Measurements from ENCODE around the gene RALGPS1. TPM values are rescaled to one million over a fixed set of nuclear protein-coding genes. Genes with fewer than 3 reads are reported as not detected.
A peak's percentile ranks its signal among the peaks of the same experiment; 100 is the strongest.

The RALGPS1 gene
- total and polyA plus RNA-seq, 8 donors, result 4.7 to 150 (median 42.2) TPM

DNA sequence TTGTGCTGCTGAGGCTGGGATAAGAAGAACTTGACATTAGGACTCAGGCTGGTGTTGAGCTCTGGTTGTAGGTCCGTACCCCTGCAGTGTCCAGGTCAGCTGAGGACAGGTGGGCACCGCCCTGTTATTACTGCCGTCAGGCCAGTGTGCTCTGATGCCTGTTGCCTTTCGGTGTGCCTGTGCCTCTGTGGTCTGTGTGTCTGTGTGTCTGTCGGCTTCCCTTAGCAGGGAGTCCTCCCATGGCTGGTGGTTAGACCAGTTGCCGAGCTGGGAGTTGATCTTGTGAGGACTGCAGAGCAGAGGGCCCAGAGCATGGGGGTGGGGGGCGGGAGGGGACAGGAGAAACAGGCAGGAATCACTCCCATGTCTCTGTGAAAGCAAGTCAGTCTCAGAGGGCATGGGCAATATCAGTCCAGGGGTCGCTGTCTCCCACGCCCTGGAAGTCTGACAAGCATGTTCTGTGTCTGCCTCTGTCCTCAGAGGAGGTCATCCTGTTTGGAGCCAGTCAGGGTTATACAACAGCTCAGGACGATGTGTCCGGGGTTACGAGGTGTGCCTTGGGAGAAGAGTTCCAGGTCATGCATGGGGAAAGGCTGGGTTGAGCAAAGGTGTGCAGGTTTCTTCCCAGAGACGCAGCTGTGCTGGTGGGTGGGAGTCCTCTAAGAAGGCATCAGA lies 282.7 kb downstream of the RALGPS1 start:
- Histone ChIP-seq H3K4me3 (no peak overlapping the region), H3K4me1 (peaks cover 13 to 26% (median 18%) of the 10 kb centered on the region in 4 donors), H3K36me3 (peaks cover 0 to 28% (median 26%) of the 10 kb centered on the region in 4 donors), H3K9me3 (no peaks in the 10 kb centered on the region), H3K27me3 (no peaks in the 10 kb centered on the region), H3K27ac (peak overlapping the region in 4 of 5 donors; percentile 6 to 81 (median 60))
- TF ChIP-seq POLR2A (IDR thresholded peaks at IDR 0.05) (no peak), POLR2AphosphoS5 (IDR thresholded peaks at IDR 0.05) (no peak), EP300 (IDR thresholded peaks at IDR 0.05) (no peak)
- TF ChIP-seq, protein P1, sequence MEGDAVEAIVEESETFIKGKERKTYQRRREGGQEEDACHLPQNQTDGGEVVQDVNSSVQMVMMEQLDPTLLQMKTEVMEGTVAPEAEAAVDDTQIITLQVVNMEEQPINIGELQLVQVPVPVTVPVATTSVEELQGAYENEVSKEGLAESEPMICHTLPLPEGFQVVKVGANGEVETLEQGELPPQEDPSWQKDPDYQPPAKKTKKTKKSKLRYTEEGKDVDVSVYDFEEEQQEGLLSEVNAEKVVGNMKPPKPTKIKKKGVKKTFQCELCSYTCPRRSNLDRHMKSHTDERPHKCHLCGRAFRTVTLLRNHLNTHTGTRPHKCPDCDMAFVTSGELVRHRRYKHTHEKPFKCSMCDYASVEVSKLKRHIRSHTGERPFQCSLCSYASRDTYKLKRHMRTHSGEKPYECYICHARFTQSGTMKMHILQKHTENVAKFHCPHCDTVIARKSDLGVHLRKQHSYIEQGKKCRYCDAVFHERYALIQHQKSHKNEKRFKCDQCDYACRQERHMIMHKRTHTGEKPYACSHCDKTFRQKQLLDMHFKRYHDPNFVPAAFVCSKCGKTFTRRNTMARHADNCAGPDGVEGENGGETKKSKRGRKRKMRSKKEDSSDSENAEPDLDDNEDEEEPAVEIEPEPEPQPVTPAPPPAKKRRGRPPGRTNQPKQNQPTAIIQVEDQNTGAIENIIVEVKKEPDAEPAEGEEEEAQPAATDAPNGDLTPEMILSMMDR (IDR thresholded peaks at IDR 0.05), result no peak
- intact Hi-C loops (cut with DNase I; ENCODE audit: low total_unique reads), result loop anchor here (5.0 kb wide), 1 partner anchor 260 kb away; no protein-coding TSS in a partner anchor
- no peak for DNase-seq
- 81 to 86% (median 83%) methylated on average over 13 of the region's 13 CpGs for WGBS, 5 donors

DNA sequence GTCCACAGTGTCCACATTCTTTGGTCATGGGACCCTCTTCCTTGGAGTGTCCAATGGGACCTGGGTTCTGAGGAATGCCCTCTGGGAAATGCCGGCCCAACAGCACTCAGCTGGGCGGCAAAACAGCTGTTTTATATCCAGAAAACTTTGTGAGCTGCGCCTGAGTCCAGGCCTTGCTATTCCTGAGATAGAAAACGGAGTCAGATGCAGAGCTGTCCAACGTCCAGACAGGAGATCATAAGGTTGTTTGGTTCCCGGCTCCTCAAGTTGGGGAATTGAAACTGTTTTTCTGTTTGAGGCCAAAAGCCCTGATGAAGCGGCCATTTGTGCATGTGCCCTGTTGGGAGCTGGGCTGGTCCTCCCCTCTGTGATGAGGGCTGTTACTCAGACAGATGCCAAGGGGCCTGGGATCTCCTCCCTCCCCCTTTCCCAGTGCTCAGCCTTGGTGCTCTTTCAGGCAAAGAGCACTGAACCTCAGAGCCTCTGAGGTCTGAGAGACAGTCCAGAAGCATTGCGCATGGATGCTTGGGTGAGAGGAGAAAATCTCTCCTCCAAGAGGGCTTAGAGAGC lies 283.4 kb downstream of the RALGPS1 start:
- TF ChIP-seq POLR2AphosphoS5 (IDR thresholded peaks at IDR 0.05), result no peak
- no peak for TF ChIP-seq EP300 (IDR thresholded peaks at IDR 0.05)
- no peak for TF ChIP-seq POLR2A (IDR thresholded peaks at IDR 0.05)
- TF ChIP-seq, protein P1 (IDR thresholded peaks at IDR 0.05), result no peak
- no peaks in the 10 kb centered on the region for H3K27me3 ChIP-seq
- no peak overlapping the region for H3K4me3 ChIP-seq
- intact Hi-C loops (cut with DNase I; ENCODE audit: low total_unique reads), result loop anchor here (5.0 kb wide), 1 partner anchor 261 kb away; no protein-coding TSS in a partner anchor
- H3K9me3 ChIP-seq, result no peaks in the 10 kb centered on the region
- peak overlapping the region in 4 of 5 donors; percentile 6 to 81 (median 60) for H3K27ac ChIP-seq
- H3K36me3 ChIP-seq, result peaks cover 0 to 28% (median 26%) of the 10 kb centered on the region in 4 donors
- H3K4me1 ChIP-seq, result peaks cover 13 to 26% (median 18%) of the 10 kb centered on the region in 4 donors
- DNase-seq, result peak in 1 of 2 donors; percentile 63
- 65 to 81% (median 79%) methylated on average over 8 of the region's 8 CpGs for WGBS, 5 donors

DNA sequence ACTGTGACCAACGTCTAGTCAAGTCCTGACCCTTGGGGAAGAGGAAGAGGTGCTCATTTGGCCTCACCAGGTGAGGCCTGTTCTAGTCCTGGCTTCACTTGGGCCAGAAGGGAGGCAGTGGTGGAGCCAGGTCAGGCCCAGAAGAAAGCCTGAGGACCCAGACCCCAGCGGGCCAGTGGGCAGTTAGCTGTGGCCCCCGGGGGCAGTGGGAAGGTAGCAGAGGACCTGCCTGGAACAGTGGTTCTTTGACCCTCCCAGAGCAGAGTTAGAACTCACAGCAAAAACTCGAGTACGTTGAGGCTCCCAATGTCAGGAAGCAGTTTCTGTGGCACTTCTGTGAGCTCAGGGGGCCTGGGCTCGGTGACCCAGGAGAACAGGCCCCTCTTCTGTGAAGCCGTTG lies 284.0 kb downstream of the RALGPS1 start:
- Histone ChIP-seq H3K27ac (peak overlapping the region in 4 of 5 donors; percentile 6 to 81 (median 60)), H3K36me3 (peaks cover 0 to 28% (median 26%) of the 10 kb centered on the region in 4 donors), H3K4me3 (no peak overlapping the region), H3K4me1 (peaks cover 13 to 26% (median 20%) of the 10 kb centered on the region in 4 donors), H3K9me3 (no peaks in the 10 kb centered on the region), H3K27me3 (no peaks in the 10 kb centered on the region)
- WGBS, 5 donors, result 67 to 82% (median 81%) methylated on average over 6 to 7 of the region's 7 CpGs
- TF ChIP-seq, protein P1 (IDR thresholded peaks at IDR 0.05), result no peak
- no peak for TF ChIP-seq POLR2AphosphoS5 (IDR thresholded peaks at IDR 0.05)
- TF ChIP-seq POLR2A (IDR thresholded peaks at IDR 0.05), result no peak
- TF ChIP-seq EP300 (IDR thresholded peaks at IDR 0.05), result no peak
- no peak for DNase-seq
- intact Hi-C loops (cut with DNase I; ENCODE audit: low total_unique reads), result loop anchor here (5.0 kb wide), 1 partner anchor 261 kb away; no protein-coding TSS in a partner anchor

DNA sequence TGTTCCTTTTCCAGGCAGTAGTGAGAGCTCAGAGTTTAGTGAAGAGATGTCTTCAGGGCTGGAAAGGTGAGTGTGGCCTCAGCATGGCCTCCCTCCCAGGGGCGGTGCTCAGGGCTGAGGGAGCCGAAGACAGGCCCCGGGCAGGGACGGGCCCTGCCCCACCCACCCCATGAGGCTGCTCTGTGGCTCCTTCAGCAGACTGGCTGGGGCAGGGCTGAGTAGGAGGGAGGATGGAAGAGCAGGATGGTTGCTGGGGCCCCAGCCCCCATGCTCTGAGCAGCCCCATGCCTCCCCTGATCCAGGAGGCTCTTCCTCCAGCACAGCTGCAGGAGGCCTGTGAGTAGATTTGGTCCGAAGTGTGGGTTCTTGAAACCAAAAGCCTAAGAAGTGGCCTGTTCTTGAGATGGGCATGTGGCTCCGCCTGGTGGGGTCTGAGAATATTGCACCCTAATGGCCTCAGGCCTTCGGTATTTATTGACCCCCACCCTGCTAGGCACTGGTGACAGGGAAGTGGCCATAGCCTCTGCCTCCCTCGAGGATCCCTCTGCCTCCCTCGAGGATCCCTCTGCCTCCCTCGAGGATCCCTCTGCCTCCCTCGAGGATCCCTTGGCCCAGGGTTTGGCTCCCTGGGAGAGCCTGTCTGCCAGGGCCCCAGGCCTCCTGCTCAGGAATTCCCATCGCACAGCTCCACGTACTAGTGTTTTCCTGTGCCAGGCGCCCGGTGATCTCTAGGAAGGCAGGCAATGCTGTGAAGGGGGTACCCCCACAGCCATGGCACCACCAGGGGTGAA lies 284.6 kb downstream of the RALGPS1 start:
- WGBS, 5 donors, result 20 to 40% (median 36%) methylated on average over 7 to 15 of the region's 15 CpGs
- H3K4me1 ChIP-seq, result peaks cover 13 to 26% (median 20%) of the 10 kb centered on the region in 4 donors
- no peak overlapping the region for H3K4me3 ChIP-seq
- H3K36me3 ChIP-seq, result peaks cover 0 to 28% (median 26%) of the 10 kb centered on the region in 4 donors
- H3K27me3 ChIP-seq, result no peaks in the 10 kb centered on the region
- no peaks in the 10 kb centered on the region for H3K9me3 ChIP-seq
- TF ChIP-seq POLR2A (IDR thresholded peaks at IDR 0.05) (no peak), POLR2AphosphoS5 (IDR thresholded peaks at IDR 0.05) (peak in 2 of 3 donors; percentile 34 to 41)
- TF ChIP-seq, protein P1 (IDR thresholded peaks at IDR 0.05), result peak in 6 of 7 experiments; percentile 35 to 97 (median 91)
- intact Hi-C loops (cut with DNase I; ENCODE audit: low total_unique reads), result loop anchor here (5.0 kb wide), 1 partner anchor 262 kb away; no protein-coding TSS in a partner anchor
- peak; percentile 85 to 93 for DNase-seq
- H3K27ac ChIP-seq, result peak overlapping the region in 4 of 5 donors; percentile 6 to 81 (median 60)
